Diencephalon (tissue), 1 donor: Measurements from ENCODE around the gene GRB7. TPM values are rescaled to one million over a fixed set of nuclear protein-coding genes. Genes with fewer than 3 reads are reported as not detected.

Source experiments
- small RNA-seq: library from RNA; depleted of rRNA; stranded (forward); fragments of <200 nt; gene quantifications from one replicate; pipeline ENCODE3, GENCODE V24; 2014
- total RNA-seq: library from RNA; depleted of rRNA; stranded (reverse); fragments of >200 nt; gene quantifications from one replicate; pipeline ENCODE4 v1.2.3, GENCODE V29; 2014

The GRB7 gene
- total RNA-seq = not detected

DNA sequence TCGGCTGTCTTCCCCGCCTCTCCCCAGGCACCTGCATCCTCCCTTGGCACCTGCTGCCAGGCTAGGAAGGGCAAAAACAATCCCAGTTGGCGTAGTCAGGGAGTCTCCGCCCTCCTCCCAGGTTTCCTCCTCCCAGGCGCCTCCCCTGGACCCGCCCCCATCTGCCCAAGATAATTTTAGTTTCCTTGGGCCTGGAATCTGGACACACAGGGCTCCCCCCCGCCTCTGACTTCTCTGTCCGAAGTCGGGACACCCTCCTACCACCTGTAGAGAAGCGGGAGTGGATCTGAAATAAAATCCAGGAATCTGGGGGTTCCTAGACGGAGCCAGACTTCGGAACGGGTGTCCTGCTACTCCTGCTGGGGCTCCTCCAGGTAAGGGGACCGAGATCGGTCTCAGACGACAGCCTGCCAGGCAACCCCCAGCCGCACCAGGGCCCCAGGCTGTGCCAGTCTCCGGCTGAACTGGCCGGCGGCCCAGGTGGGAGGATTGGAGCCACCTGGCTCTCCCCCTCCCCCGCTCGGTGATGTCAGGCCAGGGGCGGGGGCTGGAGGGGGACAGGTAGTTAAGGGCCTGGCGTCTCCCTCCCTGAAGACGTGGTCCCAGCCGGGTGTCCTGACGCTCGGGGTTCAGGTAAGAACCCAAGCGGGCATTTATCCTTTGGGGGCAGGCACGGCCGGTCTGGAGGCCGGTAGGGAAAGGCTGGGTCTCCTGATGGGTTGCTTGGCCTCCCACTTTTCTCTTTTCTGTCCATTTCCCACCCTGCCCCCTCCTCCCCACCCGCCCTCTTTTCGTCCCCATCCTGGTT is at the start of gene GRB7:
GRB7 (plus strand) TSS at position 179 of the 808 bp plus-strand sequence. CDS start 4,364 bp downstream, outside the sequence.

DNA sequence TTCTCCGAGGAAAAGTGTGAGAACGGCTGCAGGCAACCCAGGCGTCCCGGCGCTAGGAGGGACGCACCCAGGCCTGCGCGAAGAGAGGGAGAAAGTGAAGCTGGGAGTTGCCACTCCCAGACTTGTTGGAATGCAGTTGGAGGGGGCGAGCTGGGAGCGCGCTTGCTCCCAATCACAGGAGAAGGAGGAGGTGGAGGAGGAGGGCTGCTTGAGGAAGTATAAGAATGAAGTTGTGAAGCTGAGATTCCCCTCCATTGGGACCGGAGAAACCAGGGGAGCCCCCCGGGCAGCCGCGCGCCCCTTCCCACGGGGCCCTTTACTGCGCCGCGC is 38.0 kb upstream of the GRB7 start, which contains the start of gene ERBB2:
ERBB2 (plus strand) TSS at position 247 of the 330 bp plus-strand sequence. CDS start 175 bp downstream, outside the sequence.

DNA sequence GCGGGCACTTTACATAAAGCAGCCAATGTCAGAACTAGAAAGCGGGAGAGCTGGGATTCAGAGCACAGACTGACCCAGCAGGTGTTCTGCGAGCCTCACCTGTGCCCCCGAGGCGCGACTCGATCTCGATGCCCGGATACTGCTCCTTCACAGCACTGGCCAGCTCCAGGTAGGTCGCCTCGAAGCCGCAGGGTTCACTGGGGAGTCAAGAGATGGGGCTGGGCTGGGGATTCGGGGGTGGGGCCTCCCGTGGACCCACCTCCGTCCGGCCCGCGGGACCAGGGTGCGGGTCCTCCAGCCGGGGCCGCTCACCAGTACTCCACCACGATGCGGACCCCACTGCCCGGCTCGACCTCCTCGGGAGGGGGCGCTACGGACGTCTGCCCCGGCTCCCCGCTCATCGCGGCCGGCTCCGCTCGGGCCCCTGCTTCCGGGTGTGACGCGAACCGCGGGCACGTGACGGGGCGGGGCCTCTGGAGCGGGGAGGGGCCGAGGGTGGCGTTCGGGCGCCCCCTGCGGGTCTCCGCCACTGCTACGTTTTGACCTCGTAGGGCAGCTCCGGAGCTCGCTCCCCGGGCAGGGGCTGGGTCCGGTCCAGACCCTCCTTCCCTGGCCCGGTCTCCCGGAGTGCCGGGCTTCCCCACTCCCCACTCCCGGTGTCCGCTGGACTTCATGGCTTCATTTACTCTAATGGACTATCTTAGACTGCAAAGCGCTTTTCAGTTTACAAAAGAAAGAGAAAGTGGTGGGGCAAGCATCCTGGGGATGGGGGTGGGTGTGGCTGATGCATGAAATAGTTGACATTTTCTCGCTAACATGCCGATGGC is 7.4 kb upstream of the GRB7 start, which contains the start of gene MIEN1:
MIEN1 (minus strand) TSS at position 438 of the 827 bp plus-strand sequence; CDS start at position 401, 37 bp downstream.

Small RNAs within 50 kb of the gene (small RNA-seq; reads per million reads assigned to genes)
- gene MIR4728 = not detected

Other genes starting within 250 kb of the GRB7 start
- 0.46 TPM for gene NEUROD2, start 130.0 kb upstream of the GRB7 start, total RNA-seq
- gene PPP1R1B, start 111.0 kb upstream of the GRB7 start, total RNA-seq = 23.5 TPM
- gene STARD3, start 100.8 kb upstream of the GRB7 start, total RNA-seq = 26.8 TPM
- 1.4 TPM for gene TCAP, start 72.6 kb upstream of the GRB7 start, total RNA-seq
- 3.2 TPM for gene PNMT, start 69.5 kb upstream of the GRB7 start, total RNA-seq
- 7.4 TPM for gene PGAP3, start 49.9 kb upstream of the GRB7 start, total RNA-seq
- gene ERBB2, start 37.9 kb upstream of the GRB7 start, total RNA-seq = 15.9 TPM
- 14.1 TPM for gene MIEN1, start 7.4 kb upstream of the GRB7 start, total RNA-seq
- under 0.01 TPM for gene IKZF3, start 126.4 kb downstream of the GRB7 start, total RNA-seq
- not detected for gene ZPBP2, start 130.3 kb downstream of the GRB7 start, total RNA-seq
- gene GSDMB, start 180.7 kb downstream of the GRB7 start, total RNA-seq = 6.9 TPM
- 40.4 TPM for gene ORMDL3, start 189.7 kb downstream of the GRB7 start, total RNA-seq
- gene LRRC3C, start 189.8 kb downstream of the GRB7 start, total RNA-seq = not detected
- gene GSDMA, start 225.1 kb downstream of the GRB7 start, total RNA-seq = not detected
- 66.0 TPM for gene PSMD3, start 242.9 kb downstream of the GRB7 start, total RNA-seq